Activated naive CD4-positive, alpha-beta T cell treated with anti-CD3 and anti-CD28 coated beads, Interleukin-2, amount 50 U/mL, for 24 hours (primary cell): ENCODE data around the gene RBP2.

Experiments used
- H3K27ac Mint-ChIP-seq: one replicate; pipeline ENCODE4 v1.8.0; 2021; ENCODE audit warnings: mild to moderate bottlenecking, mixed read lengths
- H3K27me3 Mint-ChIP-seq: one replicate; pipeline ENCODE4 v1.8.0; 2021; ENCODE audit warnings: mixed read lengths
- H3K36me3 Mint-ChIP-seq: one replicate; pipeline ENCODE4 v1.8.0; 2021; ENCODE audit warnings: mixed read lengths
- H3K4me1 Mint-ChIP-seq: one replicate; pipeline ENCODE4 v1.8.0; 2021; ENCODE audit warnings: mixed read lengths
- H3K4me3 Mint-ChIP-seq: one replicate; pipeline ENCODE4 v1.8.0; 2021; ENCODE audit warnings: mild to moderate bottlenecking, mixed read lengths
- H3K9me3 Mint-ChIP-seq: one replicate; pipeline ENCODE4 v1.8.0; 2021; ENCODE audit warnings: mixed read lengths

Gene RBP2

DNA sequence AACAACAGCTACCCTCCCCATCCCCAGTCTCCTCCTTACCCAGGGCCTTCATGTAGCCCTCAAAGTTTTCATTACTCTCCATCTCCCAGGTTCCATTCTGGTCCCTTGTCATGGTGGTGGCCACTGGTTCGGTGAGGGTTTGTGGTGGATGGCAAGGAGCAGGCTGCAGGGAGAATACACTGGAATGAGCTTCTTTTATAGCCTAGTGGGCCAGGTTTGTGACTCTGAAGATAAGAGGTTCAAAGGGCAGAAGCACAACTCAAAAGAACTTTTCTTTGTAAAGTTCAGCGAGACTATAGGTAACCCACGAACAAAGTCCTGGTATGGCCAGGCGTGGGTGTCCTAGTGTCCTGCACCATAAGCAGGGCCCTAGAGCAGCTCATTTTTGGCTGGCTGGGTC lies at the start of gene RBP2:
TSS of gene RBP2 (minus strand) at position 169 of the 400 bp plus-strand sequence. CDS start at position 112, 57 bp downstream.
- no peaks in the 10 kb centered on the region for H3K27me3 Mint-ChIP-seq
- no peak within 1 kb of the TSS for H3K4me3 Mint-ChIP-seq
- no peak within 1 kb of the TSS for H3K27ac Mint-ChIP-seq
- H3K9me3 Mint-ChIP-seq = no peaks in the 10 kb centered on the region
- H3K4me1 Mint-ChIP-seq = no peaks in the 10 kb centered on the region
- H3K36me3 Mint-ChIP-seq = no peaks in the 10 kb centered on the region

DNA sequence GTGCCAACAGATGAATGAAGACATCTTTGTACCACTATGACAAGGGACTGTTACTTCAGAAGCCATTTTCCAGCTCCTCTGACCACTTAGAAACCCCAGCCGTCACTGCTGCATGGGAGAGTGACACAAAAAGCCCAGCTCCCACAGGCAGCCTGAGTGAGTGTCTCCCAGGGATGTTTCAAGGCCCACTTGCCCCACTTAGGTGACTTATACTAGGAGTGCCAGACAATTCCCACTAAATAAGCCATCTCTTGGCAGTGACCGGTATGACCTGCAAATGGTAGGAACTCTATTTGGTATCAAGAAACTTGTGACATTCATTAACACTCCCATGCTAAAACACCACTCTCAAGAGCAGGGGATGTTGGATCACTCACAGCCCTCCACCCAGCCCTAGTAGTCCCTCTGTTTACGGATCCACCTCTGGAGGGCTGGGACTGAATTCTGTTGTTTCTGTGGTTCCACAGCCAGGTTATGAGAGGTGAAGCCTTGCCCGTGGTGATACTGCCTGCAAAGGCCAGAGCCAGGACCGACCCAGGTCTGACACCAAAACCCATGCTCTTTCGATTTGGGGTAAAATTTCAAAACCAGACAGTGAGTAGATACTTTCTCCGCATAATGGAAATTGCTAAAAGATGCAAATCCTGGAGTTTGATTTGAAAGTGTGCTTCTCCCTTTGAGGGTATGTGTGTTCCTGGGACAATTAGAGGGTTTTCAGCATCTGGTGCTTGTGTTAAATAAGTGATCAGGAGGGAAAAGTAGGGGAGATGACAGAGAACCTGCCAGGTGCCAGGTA lies 48.7 kb upstream of the RBP2 start:
- Mint-ChIP-seq H3K4me3 (no peak overlapping the region), H3K27ac (no peak overlapping the region), H3K9me3 (no peaks in the 10 kb centered on the region), H3K36me3 (no peaks in the 10 kb centered on the region), H3K27me3 (no peaks in the 10 kb centered on the region), H3K4me1 (no peaks in the 10 kb centered on the region)

DNA sequence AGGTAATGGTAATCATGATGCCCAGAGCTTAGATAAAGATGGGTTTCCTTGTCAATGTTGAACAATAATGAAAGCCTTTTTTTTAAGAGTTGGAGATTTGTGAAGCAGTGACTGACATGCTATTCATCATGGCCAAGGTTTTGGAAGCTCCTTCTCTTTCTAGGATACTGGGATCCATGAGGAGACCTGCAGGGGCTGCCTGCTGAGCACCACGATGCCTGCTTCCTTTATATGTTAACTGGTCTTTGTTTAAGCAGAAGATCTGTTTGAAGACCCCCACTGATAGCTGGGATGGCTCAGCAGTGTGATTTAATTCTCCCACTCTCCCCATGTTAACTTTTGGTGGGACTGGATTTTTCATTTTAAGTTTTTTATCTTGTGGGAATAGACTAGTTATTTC lies 47.4 kb upstream of the RBP2 start:
- H3K4me3 Mint-ChIP-seq = no peak overlapping the region

GRCh38 chr3:139523166-139523565 lies 46.9 kb upstream of the RBP2 start:
- H3K4me1 Mint-ChIP-seq = no peaks in the 10 kb centered on the region
- H3K9me3 Mint-ChIP-seq = no peaks in the 10 kb centered on the region
- H3K36me3 Mint-ChIP-seq = no peaks in the 10 kb centered on the region
- no peak overlapping the region for H3K27ac Mint-ChIP-seq
- H3K27me3 Mint-ChIP-seq = no peaks in the 10 kb centered on the region
- H3K4me3 Mint-ChIP-seq = no peak overlapping the region

More for the DNA sequence above, 47.4 kb upstream of the RBP2 start:
- H3K4me1 Mint-ChIP-seq = no peaks in the 10 kb centered on the region
- no peaks in the 10 kb centered on the region for H3K27me3 Mint-ChIP-seq
- H3K27ac Mint-ChIP-seq = no peak overlapping the region
- H3K9me3 Mint-ChIP-seq = no peaks in the 10 kb centered on the region
- H3K36me3 Mint-ChIP-seq = no peaks in the 10 kb centered on the region

DNA sequence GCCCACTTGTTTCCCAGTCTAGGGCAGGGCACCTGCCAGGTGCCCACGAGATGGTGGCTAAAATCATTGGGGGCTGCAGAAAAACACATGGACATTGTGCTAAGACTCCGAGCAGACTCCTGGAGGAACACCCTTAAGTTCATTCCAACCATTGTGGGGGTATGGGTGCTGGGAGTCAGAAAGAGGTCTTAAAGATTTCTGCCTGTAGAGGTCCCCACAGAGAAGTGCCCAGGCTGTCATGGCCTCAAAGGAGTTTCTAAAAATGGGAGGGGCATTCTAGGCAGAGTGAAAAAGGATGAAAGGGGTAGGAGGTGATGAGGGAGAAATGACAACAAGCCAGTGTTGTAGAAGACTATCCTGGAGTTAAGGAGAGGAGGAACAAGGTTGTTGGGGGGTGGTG lies 46.1 kb upstream of the RBP2 start:
- H3K27me3 Mint-ChIP-seq = no peaks in the 10 kb centered on the region
- no peaks in the 10 kb centered on the region for H3K36me3 Mint-ChIP-seq
- no peaks in the 10 kb centered on the region for H3K9me3 Mint-ChIP-seq
- no peak overlapping the region for H3K27ac Mint-ChIP-seq
- no peaks in the 10 kb centered on the region for H3K4me1 Mint-ChIP-seq
- no peak overlapping the region for H3K4me3 Mint-ChIP-seq

GRCh38 chr3:139521816-139522215 lies 45.5 kb upstream of the RBP2 start:
- Mint-ChIP-seq H3K9me3 (no peaks in the 10 kb centered on the region), H3K36me3 (no peaks in the 10 kb centered on the region), H3K27ac (no peak overlapping the region), H3K4me3 (no peak overlapping the region), H3K4me1 (no peaks in the 10 kb centered on the region), H3K27me3 (no peaks in the 10 kb centered on the region)

DNA sequence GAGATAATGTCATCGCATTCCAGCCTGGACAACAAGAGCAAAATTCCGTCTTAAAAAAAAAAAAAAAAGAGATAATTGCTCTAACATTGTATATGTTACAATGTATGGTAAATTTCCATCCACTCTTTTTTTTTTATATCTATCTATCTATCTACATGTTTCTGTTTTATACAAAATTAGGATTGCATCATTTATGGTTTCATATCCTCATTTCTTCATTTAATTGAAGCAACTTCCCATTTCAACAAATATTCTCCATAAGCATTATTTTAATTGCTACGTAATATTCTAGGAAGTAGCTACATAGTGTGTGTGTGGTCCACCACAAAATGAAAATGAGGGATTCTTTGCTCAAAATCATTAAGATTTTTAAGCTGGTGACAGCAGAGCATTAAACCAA lies 44.8 kb upstream of the RBP2 start:
- Mint-ChIP-seq H3K27me3 (no peaks in the 10 kb centered on the region), H3K27ac (no peak overlapping the region), H3K36me3 (no peaks in the 10 kb centered on the region), H3K4me1 (no peaks in the 10 kb centered on the region), H3K9me3 (no peaks in the 10 kb centered on the region), H3K4me3 (no peak overlapping the region)

- Mint-ChIP-seq H3K27ac (no peak overlapping the region), H3K36me3 (no peaks in the 10 kb centered on the region), H3K9me3 (no peaks in the 10 kb centered on the region), H3K4me3 (no peak overlapping the region), H3K4me1 (no peaks in the 10 kb centered on the region), H3K27me3 (no peaks in the 10 kb centered on the region)
These were observed 43.9 kb upstream of the RBP2 start for GRCh38 chr3:139519998-139520737.

GRCh38 chr3:139518926-139519842 lies 42.9 kb upstream of the RBP2 start:
- Mint-ChIP-seq H3K36me3 (no peaks in the 10 kb centered on the region), H3K27ac (no peak overlapping the region), H3K4me3 (no peak overlapping the region), H3K27me3 (no peaks in the 10 kb centered on the region), H3K9me3 (no peaks in the 10 kb centered on the region), H3K4me1 (no peaks in the 10 kb centered on the region)

GRCh38 chr3:139518306-139518705 lies 42.0 kb upstream of the RBP2 start:
- Mint-ChIP-seq H3K36me3 (no peaks in the 10 kb centered on the region), H3K4me1 (no peaks in the 10 kb centered on the region), H3K27ac (no peak overlapping the region), H3K4me3 (no peak overlapping the region), H3K27me3 (no peaks in the 10 kb centered on the region), H3K9me3 (no peaks in the 10 kb centered on the region)

DNA sequence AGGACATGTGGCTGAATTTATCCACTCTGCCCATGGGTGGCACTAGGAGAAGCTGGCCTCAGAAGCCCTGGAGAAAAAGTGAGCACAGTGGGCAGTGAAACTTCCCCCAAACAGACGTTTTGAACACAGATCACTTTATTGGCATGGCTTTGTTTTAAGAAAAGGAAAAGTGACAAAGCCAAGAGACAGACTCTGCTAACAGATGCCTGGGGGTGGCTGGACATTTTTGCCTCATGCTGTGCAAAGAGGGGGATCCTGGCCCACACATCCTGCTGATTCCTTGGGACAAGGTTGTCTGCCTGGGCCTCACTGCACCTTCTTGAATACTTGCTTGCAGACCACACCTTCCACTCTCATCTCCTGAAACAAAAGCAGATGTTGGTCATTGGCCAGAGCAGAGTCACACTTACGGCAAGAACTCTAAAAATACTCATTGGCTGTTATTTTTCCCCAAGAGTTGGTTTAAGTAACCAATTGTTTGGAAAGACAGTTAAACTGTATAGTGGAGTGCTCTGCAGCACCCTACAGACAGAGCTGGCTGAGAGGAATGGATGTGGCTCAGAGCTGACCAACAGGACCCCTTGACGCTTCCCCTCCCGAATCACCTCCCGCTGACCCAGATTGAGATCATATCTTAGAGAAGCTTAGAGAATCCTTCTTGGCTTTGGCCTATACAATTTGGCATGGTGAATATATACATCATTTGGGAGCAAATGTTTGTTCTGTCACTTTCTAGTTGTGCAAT lies 41.2 kb upstream of the RBP2 start:
- H3K4me1 Mint-ChIP-seq = no peaks in the 10 kb centered on the region
- no peak overlapping the region for H3K4me3 Mint-ChIP-seq

GRCh38 chr3:139514741-139515140 lies 38.4 kb upstream of the RBP2 start:
- H3K4me1 Mint-ChIP-seq = no peaks in the 10 kb centered on the region
- H3K4me3 Mint-ChIP-seq = no peak overlapping the region
- no peak overlapping the region for H3K27ac Mint-ChIP-seq
- no peaks in the 10 kb centered on the region for H3K36me3 Mint-ChIP-seq
- H3K27me3 Mint-ChIP-seq = no peaks in the 10 kb centered on the region
- H3K9me3 Mint-ChIP-seq = no peaks in the 10 kb centered on the region

More for the DNA sequence above, 41.2 kb upstream of the RBP2 start:
- H3K27ac Mint-ChIP-seq = no peak overlapping the region
- H3K9me3 Mint-ChIP-seq = no peaks in the 10 kb centered on the region
- H3K27me3 Mint-ChIP-seq = no peaks in the 10 kb centered on the region
- no peaks in the 10 kb centered on the region for H3K36me3 Mint-ChIP-seq

- no peaks in the 10 kb centered on the region for H3K27me3 Mint-ChIP-seq
- H3K4me1 Mint-ChIP-seq = no peaks in the 10 kb centered on the region
- H3K4me3 Mint-ChIP-seq = no peak overlapping the region
- no peaks in the 10 kb centered on the region for H3K36me3 Mint-ChIP-seq
- H3K9me3 Mint-ChIP-seq = no peaks in the 10 kb centered on the region
- no peak overlapping the region for H3K27ac Mint-ChIP-seq
These were observed 33.3 kb upstream of the RBP2 start for GRCh38 chr3:139509631-139510030.

DNA sequence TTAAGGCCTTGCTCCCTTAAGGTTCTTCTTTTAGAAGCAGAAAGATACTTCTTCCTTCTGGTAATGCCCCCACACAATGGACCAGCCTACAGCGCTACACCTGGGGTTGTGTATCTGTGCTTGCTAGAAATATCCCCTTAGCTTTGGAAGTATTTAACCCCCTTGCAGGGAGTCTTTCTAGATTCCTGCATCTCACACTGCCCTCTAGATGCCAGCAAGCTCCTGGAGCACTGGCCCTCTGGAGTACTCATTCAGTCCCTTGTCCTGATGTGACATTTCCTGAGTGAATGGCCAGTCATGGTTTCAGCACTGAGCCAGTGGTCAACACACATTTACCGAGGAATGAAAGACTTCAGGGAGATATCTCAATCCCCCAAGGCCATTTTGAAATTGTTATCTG lies 30.4 kb upstream of the RBP2 start:
- Mint-ChIP-seq H3K27ac (no peak overlapping the region), H3K27me3 (peaks cover 3% of the 10 kb centered on the region), H3K4me3 (no peak overlapping the region), H3K36me3 (no peaks in the 10 kb centered on the region), H3K9me3 (no peaks in the 10 kb centered on the region), H3K4me1 (no peaks in the 10 kb centered on the region)

DNA sequence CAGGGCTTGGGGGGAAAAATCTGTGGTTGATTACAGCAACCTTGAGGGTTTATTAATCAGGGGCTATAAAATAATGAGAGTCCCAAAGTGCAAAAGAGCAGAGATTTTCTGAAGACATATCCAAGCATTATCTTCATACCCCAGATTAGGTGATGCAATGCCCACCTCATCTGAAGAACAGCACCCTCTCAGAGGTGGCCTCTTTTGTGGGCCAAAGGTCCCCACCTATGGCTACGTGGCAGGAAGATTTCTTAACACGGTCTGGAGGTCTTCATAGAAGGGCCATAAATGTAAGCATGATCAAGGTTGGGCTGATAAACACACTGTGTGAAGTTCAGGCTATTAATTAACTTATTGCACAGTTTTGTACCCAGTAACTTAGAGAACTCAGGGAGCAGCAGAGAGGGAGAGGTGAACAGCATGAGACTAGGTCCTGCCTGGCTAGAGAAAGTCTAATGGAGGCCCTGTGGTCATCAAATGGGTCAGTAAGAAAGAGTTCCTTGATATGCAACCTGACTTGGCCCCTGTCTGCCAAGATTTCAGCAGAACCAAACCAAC lies 29.6 kb upstream of the RBP2 start:
- H3K27ac Mint-ChIP-seq = no peak overlapping the region
- no peak overlapping the region for H3K4me3 Mint-ChIP-seq
- no peaks in the 10 kb centered on the region for H3K36me3 Mint-ChIP-seq
- H3K4me1 Mint-ChIP-seq = no peaks in the 10 kb centered on the region
- H3K9me3 Mint-ChIP-seq = no peaks in the 10 kb centered on the region
- H3K27me3 Mint-ChIP-seq = peaks cover 3% of the 10 kb centered on the region
